HG03460 (cell line): ENCODE results near the gene PNRC2.
"Not testable (repeated sequence)": the region's sequence is repeated elsewhere in the genome, so short reads cannot be mapped to it uniquely, and the experiment has no call there.

Source experiments
- ATAC-seq: cut with Tn5 transposase; IDR thresholded peaks from one replicate; pipeline ENCODE4 v1.9.1; 2021; ENCODE audit not compliant: unreplicated experiment

Gene PNRC2

DNA sequence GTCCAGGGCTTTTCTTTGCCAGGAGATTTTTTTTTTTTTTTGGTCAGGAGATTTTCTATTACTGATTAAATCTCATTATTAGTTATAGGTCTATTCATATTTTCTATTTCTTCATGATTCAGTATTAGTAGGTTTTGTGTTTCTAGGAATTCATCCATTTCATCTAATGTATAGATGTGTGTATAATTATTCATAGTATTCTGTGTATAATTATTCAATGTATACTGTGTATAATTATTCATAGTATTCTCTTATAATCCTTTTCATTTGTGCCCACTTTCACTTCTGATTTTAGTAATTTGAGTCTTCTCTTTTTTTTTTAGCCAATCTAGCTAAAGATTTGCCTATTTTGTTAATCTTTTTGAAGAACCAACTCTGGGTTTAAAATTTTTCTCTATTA lies 12.3 kb upstream of the PNRC2 start:
- ATAC-seq, result no peak

GRCh38 chr1:23953020-23953419 lies 6.6 kb upstream of the PNRC2 start:
- no peak for ATAC-seq

DNA sequence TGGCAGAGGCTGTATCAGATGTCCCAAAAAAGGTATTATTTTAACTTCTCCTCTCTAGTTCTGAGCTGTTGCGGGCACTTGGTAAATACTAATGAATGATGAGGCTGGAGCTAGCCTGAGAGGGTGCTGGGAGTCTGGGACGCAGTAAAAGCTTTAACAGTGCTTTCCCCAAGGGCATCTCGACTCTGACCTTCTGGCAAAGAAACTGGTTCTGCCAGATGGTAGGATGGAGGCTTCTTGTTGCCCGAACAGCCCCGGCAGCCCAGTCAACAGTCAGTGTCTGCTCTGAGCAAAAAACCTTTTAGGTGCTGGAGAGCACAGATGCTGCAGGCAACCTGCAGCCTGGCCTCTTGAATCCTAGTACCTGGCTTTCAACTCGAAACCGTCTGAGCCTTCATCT lies 2.5 kb upstream of the PNRC2 start:
- no peak for ATAC-seq

DNA sequence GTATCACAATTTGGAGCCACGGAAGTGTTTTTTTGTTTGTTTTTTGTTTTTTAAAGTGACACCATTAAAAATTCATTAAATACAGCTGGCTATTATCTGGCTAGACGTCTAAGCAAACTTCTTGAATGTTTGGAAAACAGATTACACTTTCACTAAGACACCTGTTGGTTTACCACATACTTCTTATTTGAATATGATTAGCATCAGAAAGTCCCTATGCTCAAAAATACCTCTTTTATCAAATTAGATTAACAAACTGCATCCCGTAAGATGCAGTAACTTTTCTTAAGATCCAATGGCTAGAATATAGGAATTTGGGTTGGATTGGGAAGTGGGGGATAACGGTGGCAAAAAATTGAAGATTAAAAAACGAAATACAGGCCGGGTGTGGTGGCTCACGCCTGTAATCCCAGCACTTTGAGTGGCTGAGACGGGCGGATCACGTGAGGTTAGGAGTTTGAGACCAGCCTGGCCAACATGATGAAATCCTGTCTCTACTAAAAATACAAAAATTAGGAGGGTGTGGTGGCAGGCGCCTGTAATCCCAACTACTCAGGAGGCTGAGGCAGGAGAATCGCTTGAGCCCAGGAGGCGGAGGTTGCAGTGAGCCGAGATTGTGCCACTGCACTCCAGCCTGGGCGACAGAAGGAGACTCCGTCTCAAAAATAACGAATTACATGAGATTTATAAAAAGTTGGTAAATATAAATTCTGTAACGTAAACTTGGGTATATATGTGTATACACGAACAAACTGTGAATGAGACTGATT lies 1.4 kb upstream of the PNRC2 start:
- ATAC-seq, result not testable (repeated sequence)

DNA sequence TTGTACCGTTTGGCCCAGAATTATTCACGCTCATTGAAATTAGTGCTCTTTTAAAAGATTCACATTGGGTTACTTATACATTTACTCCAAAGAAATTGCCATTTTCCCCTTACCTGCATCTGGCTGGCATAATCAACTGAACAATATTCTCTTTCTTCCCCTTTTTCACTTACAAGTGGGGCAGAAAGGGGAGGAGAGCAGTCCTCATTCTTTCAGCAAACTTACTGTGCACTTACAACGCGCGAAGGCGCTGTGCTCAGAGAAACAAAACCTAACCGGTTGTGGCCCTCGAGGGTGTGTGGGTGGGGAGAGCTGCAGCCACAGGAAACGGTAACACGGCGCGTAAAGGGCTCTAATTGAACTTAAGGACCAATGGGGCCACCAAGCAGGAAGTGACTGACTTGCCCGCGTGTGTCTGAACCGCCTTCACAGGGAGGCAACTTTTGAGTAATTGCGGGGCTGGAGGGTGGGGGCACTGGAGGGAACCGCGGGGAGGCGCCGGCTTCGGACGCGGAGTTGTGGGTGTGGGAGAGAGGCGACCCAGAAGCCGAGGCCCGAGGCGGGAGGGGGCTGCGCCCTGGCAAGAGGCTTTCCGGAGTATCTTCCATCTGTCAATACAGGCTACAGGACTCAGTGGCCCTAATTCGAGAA lies 693 bp upstream of the PNRC2 start:
- ATAC-seq, result peak; percentile 62

DNA sequence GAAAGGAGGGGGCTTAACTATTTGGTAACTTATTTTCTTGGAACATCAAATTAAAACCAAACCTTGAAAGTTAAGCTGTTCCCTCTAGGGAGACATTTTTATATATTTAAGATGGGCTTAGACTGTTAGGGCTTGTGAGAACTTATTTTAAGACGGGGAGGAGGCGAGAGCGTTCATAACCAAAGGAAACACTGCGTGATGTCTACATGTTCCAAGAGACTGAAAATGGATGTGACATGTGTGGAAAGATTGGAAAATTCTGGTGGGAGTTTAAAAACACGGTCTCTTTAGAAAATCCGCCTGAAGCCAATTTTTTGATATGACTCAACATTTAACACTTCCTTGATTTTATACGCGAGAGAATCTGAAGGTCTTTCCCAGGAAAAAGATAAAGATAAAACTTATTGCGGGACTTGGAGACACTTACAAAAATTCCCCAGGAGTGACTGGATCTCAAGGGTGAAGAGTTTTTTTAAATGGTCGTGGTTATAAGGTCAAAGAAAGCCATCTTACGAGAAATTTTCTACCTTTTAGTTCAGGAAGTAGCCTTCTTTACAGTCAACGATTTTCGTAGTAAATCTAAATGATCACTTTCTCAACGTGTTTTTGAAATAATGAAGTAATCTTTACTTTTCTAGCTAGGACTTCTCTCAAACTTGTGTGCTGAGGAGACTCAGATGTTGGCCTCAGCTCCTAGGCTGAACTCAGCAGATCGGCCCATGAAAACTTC lies 828 bp downstream of the PNRC2 start:
- ATAC-seq, result no peak

GRCh38 chr1:23963617-23964234 lies 4.1 kb downstream of the PNRC2 start:
- ATAC-seq, result no peak

- no peak for ATAC-seq
Measured at GRCh38 chr1:23964235-23964668, 4.6 kb downstream of the PNRC2 start.

GRCh38 chr1:23964790-23965740 lies 5.4 kb downstream of the PNRC2 start:
- ATAC-seq, result no peak

- no peak for ATAC-seq
Measured at GRCh38 chr1:23966973-23967493, 7.4 kb downstream of the PNRC2 start.

DNA sequence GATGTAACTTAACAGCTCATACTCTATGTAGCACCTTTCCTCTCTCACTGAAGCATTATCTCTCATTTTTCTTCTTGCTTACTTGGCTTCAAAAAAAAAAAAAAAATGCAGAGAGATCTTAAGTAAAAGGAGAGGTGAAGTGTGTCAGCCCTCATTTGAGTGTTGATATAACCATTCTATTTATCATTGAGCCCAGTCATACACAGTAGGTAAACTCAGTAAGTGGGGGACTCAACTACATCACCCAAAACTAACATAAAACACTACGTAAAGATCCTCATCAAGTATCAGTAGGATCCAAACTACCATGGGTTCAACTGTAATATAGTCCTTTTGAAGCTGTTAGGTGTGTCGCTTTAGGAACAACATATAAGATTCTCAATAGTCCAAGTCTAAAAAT lies 8.2 kb downstream of the PNRC2 start:
- no peak for ATAC-seq

DNA sequence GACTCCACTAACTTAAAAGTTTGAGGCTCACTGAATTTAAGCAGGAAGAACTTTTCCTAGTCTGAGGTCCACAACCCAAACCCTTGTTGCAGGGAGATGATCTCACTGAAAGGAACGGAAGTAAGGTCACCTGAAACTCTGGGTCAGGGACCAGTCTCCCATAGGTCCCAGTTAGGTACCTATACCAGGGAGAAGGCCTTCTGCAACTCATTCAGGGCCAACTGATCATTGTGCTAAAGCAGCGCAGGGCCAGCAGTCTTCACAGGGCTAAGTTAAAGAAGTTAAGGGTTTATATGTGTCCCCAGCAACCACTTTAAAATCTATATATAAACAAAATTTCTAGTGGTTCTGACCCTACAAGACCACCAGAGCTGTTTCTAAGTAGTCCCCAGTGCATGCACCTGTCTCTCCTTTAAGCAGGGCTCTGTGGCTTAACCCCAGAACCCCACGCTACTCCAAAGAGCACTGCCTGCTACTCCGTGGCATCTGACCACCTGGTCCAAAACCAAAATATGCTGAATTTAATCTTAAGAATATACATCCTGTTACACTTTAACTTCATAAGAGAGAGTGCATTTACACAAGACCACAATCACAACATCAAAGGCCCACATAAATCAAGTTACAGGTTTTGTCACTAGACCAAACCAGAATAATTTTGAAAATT lies 17.7 kb downstream of the PNRC2 start:
- ATAC-seq, result no peak

GRCh38 chr1:23977854-23978191 lies 18.2 kb downstream of the PNRC2 start:
- ATAC-seq, result no peak

GRCh38 chr1:23978805-23979204 lies 19.2 kb downstream of the PNRC2 start:
- ATAC-seq, result no peak

DNA sequence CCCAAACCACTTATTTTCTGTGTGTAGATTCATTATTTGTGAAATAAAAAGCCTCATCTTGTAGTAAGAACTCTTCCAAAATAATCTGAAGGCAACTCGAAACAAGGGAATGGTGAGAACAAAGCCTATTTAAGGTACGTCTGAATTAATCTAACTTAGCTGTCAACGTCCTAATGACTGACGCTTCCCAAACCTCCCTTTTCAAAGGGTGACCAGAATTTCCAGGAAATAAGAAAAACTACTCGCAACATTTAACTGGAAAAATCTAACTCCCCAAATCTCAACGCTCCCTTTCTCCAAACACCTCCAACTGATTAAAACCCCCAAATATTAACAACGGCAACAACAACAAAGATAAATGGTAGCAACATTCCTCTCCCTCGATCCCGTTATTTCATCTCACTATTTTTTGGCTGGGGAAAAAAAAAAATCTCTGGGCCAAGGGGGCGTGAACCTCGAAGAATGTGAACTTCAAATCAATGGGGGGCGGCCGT lies 19.8 kb downstream of the PNRC2 start:
- ATAC-seq, result no peak

GRCh38 chr1:23979881-23980727 lies 20.5 kb downstream of the PNRC2 start, which contains the start of gene SRSF10:
Gene SRSF10, minus strand, starts transcription at chr1:23980327. Its CDS starts 72 bp downstream, at chr1:23980255.
- peak; percentile 89 for ATAC-seq

DNA sequence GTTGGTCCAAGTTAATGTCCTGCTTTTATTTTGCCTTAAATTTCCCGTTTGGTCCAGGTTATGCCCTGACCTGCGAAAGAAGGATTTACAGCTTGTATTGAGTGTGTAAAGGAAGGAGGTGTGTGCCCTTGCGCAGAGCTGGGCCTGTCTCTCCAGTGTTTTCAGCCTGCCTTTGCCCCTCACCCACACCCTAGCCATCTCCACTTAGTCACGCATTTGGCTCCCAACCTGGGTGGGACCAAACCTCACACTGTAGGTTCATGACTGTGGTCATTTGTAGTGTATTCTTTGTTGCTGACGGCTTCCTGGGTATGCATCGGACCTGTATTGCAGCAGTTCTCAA lies 21.1 kb downstream of the PNRC2 start:
- ATAC-seq, result peak; percentile 16

DNA sequence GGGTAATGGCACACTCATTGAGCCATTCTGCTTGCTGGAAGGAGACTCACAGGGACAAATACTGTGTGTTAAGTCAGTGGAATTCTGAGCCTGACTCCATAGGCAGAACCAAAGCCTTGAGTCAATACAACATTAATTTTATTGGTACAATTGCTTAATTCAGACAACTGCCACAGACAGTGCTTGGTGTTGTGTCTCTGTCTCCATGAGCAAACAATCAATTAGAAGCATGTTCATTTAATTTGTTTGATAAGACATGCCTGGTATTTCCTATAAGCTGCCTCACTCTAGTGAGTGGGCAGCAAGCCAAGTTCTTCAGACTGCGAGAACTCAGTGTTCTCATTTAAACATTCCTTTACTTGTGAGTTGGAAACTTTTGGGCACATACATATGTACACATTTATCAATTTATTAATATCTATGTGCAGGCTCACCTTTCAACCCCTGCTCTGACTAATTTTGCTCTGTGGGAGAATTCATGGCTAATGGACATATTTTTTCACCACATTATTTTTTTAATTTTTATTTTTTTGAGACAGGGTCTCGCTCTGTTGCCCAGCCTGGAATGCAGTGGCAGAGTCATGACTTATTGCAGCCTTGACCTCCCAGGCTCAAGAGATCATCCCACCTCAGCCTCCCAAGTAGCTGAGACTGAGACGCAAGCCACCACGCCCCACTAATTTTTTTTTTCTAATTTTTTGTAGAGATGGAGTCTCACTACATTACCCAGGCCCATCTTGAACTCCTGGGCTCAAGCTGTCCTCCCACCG lies 25.0 kb downstream of the PNRC2 start:
- no peak for ATAC-seq
